ENCODE measurements around the gene LBR. TPM values are rescaled to one million over a fixed set of nuclear protein-coding genes. Genes with fewer than 3 reads are reported as not detected.

The LBR gene
- total and polyA plus RNA-seq, 2 of the 4 experiments (the other 2 are of a cell fraction), result 21.3 to 24.9 TPM

GRCh38 chr1:225415307-225415706 lies 12.5 kb downstream of the LBR start:
- no peak overlapping the region for H2BK5ac ChIP-seq (ENCODE audit: low read depth, low read length, poor library complexity, severe bottlenecking)
- no peak overlapping the region for H2AK5ac ChIP-seq (ENCODE audit: low read depth, low read length)
- intact Hi-C loops (cut with micrococcal nuclease), result no loop called here
- H3K79me1 ChIP-seq (ENCODE audit: low read depth in 1 of 2, low read length in 2 of 2), result peaks cover 19 to 30% of the 10 kb centered on the region in 2 experiments; a peak in 3 of 4 replicates
- no peak overlapping the region for H4K8ac ChIP-seq (ENCODE audit: low read depth in 2 of 2, low read length in 2 of 2)
- H3K18ac ChIP-seq (ENCODE audit: low read depth, low read length), result no peak overlapping the region
- H2AK9ac ChIP-seq (replicated peaks; ENCODE audit: low read depth, low read length, poor library complexity), result no peak overlapping the region
- H4K5ac ChIP-seq (ENCODE audit: low read depth, low read length), result no peak overlapping the region
- no peaks in the 10 kb centered on the region for H4K20me1 ChIP-seq (ENCODE audit: insufficient read depth, low read length)
- H2BK15ac ChIP-seq (ENCODE audit: low read depth, low read length), result no peak overlapping the region
- 100% methylated on average over 1 of the region's 4 CpGs; no CpG with 5 or more reads in 1 of the 2 experiments for WGBS, 2 experiments (ENCODE audit: extremely low coverage in 2 of 2, insufficient read length in 1 of 2)
- H3K23ac ChIP-seq (ENCODE audit: low read depth, low read length), result no peak overlapping the region
- no peak overlapping the region for H3K9ac ChIP-seq (ENCODE audit: low read depth, low read length)
- in situ Hi-C loops (cut with MboI; ENCODE audit: low sequenced_read_pairs), result loop anchor here (25.0 kb wide), 1 partner anchor 928 kb away; no protein-coding TSS in a partner anchor
- TF ChIP-seq CEBPB (IDR thresholded peaks at IDR 0.05; ENCODE audit: low read depth, low read length) (peak; percentile 57; the same call in 1 of the 2 replicates), RFX5 (IDR thresholded peaks at IDR 0.05; ENCODE audit: low read depth, low read length) (no peak)
- no peak overlapping the region for H3K27ac ChIP-seq (ENCODE audit: insufficient read depth, low read length)
- no peak for ATAC-seq (ENCODE audit: low read depth)
- H3K36me3 ChIP-seq (ENCODE audit: control insufficient read depth, insufficient read depth, low read length), result peaks cover 29% of the 10 kb centered on the region
- H3K14ac ChIP-seq (replicated peaks; ENCODE audit: low read depth, low read length), result no peak overlapping the region
- no peaks in the 10 kb centered on the region; the same call in 1 of the 2 replicates for H3K9me1 ChIP-seq (ENCODE audit: insufficient read depth, low read length)
- dilution Hi-C loops (cut with HindIII; ENCODE audit: low sequenced_read_pairs, unreplicated experiment), result no loop called here
- no peaks in the 10 kb centered on the region; the same call in 1 of the 2 replicates for H3K4me1 ChIP-seq (ENCODE audit: control insufficient read depth, insufficient read depth, low read length)
- no peak overlapping the region for H3K4me2 ChIP-seq (ENCODE audit: low read depth, low read length)
- no peaks in the 10 kb centered on the region for H3K9me3 ChIP-seq (ENCODE audit: control insufficient read depth, insufficient read depth, low read length)
- H3K27me3 ChIP-seq (ENCODE audit: control insufficient read depth, insufficient read depth, low read length), result no peaks in the 10 kb centered on the region
- CTCF ChIA-PET, result interaction anchor here (1.5 kb wide), 1 partner anchor 10 kb away, joined by 4 read pairs; no protein-coding TSS in a partner anchor
- H3K4me3 ChIP-seq (ENCODE audit: insufficient read depth, low read depth, low read length), result no peak overlapping the region
- no peak overlapping the region for H2AFZ ChIP-seq (replicated peaks; ENCODE audit: low read length, poor library complexity)
- no peak for DNase-seq
- no peak overlapping the region for H4K91ac ChIP-seq (ENCODE audit: insufficient read depth, low read depth, low read length)
- POLR2A ChIA-PET (ENCODE audit: unreplicated experiment), result no interaction called here
- no peak overlapping the region for H2BK20ac ChIP-seq (ENCODE audit: low read depth, low read length)
- H3K56ac ChIP-seq (ENCODE audit: extremely low read depth, insufficient read depth, low read length), result no peak overlapping the region
- H2BK120ac ChIP-seq (ENCODE audit: low read depth, low read length), result no peak overlapping the region
- no TSS peak for BruUV-seq (replicated peaks)
- H3K4ac ChIP-seq (ENCODE audit: low read depth, low read length), result no peak overlapping the region

All from IMR-90 (cell line).